ENCODE data around the gene NUTM2F.

NUTM2F gene

GRCh38 chr9:94270009-94270408 lies 58.4 kb downstream of the NUTM2F start:
- TF ChIP-seq CTCF (IDR thresholded peaks at IDR 0.05; ENCODE audit: insufficient read depth, low read depth, low read length, missing control alignments) = no peak

GRCh38 chr9:94269264-94269663 lies 59.2 kb downstream of the NUTM2F start:
- H3K4me3 ChIP-seq (ENCODE audit: low read length) = no peak overlapping the region
- no peak for TF ChIP-seq CTCF (IDR thresholded peaks at IDR 0.05; ENCODE audit: insufficient read depth, low read depth, low read length, missing control alignments)
- DNase-seq (ENCODE audit: low read depth) = peak; percentile 15

More at GRCh38 chr9:94270009-94270408, 58.4 kb downstream of the NUTM2F start:
- no peak overlapping the region for H3K4me3 ChIP-seq (ENCODE audit: low read length)
- no peak for DNase-seq (ENCODE audit: low read depth)

Measured in epithelial cell of esophagus (primary cell).